GM20000 (cell line): ENCODE measurements around the gene SP4.
"Not testable (repeated sequence)": the region's sequence is repeated elsewhere in the genome, so short reads cannot be mapped to it uniquely, and the experiment has no call there.

ENCODE experiments used
- DNase-seq: peaks from one replicate; pipeline ENCODE4 v3.0.0; 2012; ENCODE audit warnings: low spot score
- TF ChIP-seq, protein P1 (sequence below): IDR thresholded peaks from 2 replicates; pipeline ENCODE4 v1.5.1; 2012; ENCODE audit warnings: mild to moderate bottlenecking, control low read depth; ENCODE audit errors: extremely low read depth, missing control alignments

Gene SP4

DNA sequence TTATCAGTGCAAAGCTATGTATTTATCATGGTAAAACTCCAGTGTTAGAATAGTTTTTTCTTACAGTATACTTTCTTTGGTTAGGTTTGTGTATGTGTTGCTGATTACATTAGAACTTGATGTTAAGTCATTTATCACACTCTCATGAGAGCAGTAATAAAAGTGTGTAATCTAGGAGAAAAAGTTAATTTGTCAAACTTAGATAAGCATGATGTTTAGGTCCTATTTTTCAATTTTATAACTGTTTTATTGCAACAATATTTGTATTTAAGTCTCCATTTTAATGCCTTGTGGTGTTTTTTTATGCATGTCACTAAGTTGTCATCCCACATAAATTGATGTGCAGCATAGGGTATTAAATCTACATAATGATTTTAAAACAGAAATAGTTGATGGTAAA lies 86.2 kb downstream of the SP4 start:
- TF ChIP-seq, protein P1, sequence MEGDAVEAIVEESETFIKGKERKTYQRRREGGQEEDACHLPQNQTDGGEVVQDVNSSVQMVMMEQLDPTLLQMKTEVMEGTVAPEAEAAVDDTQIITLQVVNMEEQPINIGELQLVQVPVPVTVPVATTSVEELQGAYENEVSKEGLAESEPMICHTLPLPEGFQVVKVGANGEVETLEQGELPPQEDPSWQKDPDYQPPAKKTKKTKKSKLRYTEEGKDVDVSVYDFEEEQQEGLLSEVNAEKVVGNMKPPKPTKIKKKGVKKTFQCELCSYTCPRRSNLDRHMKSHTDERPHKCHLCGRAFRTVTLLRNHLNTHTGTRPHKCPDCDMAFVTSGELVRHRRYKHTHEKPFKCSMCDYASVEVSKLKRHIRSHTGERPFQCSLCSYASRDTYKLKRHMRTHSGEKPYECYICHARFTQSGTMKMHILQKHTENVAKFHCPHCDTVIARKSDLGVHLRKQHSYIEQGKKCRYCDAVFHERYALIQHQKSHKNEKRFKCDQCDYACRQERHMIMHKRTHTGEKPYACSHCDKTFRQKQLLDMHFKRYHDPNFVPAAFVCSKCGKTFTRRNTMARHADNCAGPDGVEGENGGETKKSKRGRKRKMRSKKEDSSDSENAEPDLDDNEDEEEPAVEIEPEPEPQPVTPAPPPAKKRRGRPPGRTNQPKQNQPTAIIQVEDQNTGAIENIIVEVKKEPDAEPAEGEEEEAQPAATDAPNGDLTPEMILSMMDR: no peak
- no peak for DNase-seq

DNA sequence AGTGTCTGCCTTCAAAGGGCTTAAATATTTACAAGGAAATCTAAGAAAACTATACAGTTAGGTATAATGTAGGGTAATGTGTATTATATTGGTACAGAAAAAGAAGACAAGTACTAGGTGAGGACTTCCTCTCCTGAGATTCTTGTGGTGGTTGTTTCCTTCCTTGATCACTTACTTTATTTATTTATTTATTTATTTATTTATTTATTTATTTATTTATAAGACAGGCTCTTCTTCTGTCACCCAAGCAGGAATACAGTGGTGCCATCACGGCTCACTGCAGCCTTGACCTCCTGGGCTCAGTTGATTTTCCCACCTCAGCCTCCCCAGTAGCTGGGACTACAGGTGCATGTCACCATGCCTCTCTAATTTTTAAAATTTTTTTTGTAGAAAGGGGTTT lies 96.8 kb downstream of the SP4 start:
- TF ChIP-seq, protein P1: no peak
- no peak for DNase-seq

DNA sequence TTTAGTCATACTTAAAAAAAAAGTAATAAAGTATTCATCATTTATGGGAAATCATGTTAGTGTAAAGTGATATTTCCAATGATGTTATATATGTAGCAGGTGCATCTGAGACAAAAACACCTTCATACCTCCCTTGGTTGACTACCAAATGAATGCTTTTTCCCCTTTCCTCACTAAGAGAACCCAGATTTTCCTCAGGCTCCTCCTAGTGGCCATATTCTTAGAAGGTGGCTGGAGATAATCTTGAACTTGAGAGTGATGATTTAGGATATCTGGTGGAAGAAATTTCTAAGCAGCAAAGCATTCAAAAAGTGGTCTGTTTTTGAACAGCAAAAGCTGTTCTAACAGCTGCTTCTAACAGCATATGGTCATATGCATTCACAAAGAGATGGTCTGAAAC lies 98.1 kb downstream of the SP4 start:
- no peak for DNase-seq
- TF ChIP-seq, protein P1: no peak

DNA sequence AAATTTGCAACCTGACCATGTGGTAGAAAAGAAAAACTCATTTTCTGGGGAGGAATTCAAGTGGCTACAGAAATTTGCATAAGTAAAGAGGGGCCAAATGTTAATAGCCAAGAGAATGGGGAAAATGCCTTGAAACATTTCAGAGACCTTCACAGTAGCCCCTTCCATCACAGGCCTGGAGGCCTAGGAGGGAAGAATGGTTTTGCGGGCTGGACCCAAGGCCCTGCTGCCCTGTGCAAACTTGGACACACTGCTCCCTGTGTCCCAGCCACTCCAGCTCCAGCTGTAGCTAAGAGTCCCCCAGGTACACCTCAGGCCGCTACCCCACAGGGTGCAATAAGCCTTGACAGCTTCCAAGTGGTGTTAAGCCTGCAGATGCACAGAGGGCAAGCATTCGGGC lies 98.6 kb downstream of the SP4 start:
- no peak for DNase-seq
- TF ChIP-seq, protein P1: no peak

DNA sequence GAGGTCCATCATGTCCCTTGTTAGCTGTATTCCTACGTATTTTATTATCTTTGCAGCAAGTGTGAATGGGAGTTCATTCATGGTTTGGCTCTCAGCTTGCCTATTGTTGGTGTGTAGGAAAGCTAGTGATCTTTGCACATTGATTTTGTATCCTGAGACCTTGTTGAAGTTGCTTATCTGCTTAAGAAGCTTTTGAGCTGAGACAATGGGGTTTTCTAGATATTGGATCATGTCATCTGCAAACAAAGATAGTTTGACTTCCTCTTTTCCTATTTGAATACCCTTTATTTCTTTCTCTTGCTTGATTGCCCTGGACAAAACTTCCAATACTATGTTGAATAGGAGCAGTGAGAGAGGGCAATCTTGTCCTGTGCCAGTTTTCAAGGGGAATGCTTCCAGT lies 104.6 kb downstream of the SP4 start:
- DNase-seq: not testable (repeated sequence)

DNA sequence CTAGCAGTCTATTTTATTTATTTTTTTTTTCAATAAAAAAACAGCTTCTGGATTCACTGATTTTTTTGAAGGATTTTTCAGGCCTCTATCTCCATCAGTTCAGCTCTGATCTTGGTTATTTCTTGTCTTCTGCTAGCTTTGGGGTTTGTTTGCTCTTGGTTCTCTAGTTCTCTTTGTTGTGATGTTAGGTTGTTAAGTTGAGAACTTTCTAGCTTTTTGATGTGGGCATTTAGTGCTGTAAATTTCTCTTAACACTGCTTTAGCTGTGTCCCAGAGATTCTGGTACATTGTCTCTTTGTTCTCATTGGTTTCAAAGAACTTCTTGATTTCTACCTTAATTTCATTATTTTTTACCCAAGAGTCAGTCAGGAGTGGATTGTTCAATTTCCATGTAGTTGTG lies 105.8 kb downstream of the SP4 start:
- not testable (repeated sequence) for DNase-seq

DNA sequence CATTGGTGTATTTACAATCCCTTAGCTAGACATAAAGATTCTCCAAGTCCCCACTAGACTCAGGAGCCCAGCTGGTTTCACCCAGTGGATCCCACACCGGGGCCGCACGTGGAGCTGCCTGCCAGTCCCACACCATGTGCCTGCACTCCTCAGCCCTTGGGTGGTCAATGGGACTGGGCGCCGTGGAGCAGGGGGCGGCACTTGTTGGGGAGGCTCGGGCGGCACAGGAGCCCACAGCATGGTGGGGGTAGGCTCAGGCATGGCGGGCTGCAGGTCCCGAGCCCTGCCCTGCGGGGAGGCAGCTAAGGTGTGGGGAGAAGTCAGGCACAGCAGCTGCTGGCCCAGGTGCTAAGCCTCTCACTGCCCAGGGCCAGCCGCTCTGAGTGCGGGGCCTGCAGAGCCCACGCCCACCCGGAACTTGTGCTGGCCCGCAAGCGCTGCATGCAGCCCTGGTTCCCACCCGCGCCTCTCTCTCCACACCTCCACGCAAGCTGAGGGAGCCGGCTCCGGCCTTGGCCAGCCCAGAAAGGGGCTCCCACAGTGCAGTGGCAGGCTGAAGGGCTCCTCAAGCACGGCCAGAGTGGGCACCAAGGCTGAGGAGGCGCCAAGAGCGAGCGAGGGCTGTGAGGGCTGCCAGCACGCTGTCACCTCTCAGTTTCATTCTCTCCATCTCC lies 108.7 kb downstream of the SP4 start:
- not testable (repeated sequence) for DNase-seq

DNA sequence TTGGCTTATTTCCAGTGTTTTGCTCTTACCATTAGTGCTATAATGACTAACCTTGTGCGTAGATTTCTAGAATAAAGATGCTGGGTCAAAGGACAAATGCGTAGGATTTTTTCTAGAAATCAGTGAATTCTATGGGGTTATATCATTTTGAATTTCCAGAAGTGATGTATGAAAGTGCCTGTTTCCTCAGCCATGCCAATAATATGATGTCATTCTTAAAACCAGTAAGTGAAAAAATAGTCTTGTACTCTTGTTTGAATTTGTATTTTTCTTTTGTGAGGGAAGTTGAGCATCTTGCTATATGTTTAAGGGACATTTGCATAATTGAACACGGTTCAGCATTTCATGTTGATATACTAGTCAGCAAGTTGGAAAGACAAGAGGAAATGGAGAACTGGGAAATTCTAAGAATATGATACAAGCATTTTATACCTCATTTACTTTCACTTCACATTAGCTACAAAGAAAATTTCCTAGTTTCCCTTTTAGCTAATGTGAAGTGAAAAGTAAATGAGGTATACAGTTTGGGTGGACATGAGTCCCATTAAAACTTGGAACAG lies 111.1 kb downstream of the SP4 start:
- DNase-seq: no peak
- TF ChIP-seq, protein P1: no peak

DNA sequence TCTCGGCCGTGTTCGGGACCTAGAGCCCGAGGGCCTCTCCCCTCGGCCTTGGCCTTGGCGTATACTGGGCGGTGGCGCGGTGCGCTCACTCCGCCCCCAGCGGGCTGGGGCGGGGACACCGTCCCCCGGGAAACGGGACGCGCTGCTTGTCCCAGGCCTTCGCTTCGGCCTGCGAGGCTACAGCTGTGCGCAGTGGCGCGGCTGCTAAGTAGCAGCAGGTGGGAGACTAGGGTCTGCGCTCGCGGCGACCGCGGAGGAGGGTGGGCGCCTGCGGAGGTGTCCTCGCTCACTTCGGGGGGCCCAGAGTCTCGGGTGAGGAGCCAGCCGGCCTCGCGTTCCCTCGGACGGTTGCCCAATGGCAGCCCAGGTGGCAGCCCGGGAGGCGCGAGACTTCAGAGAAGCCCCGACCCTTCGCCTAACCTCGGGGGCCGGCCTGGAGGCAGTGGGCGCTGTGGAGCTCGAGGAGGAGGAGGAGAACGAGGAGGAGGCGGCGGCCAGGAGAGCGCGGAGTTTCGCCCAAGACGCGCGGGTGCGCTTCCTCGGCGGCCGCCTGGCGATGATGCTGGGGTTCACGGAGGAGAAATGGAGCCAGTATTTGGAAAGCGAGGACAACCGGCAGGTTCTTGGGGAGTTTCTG lies 115.1 kb downstream of the SP4 start, which contains the start of gene DNAH11:
Gene DNAH11, plus strand, starts transcription at position 149 of the 637 bp plus-strand sequence. Its CDS starts 207 bp downstream, at position 356.
- peak; percentile 74 for DNase-seq
- TF ChIP-seq, protein P1: no peak
